RWPE2 (cell line): Measurements from ENCODE around the gene ACOXL.

Experiments used
- ATAC-seq: fragments of 200-7000 bp; cut with Tn5 transposase; 3 replicates; pipeline ENCODE4 v1.9.1; 2021; ENCODE audit warnings: low read depth
- DNase-seq: peaks from one replicate; pipeline ENCODE4 v3.0.0-alpha.2; 2020; ENCODE audit warnings: low spot score
- H3K27ac ChIP-seq: fragments of 450-650 bp; 2 replicates; pipeline ENCODE4 v1.5.1; 2017; ENCODE audit warnings: mild to moderate bottlenecking; ENCODE audit not compliant: poor library complexity, severe bottlenecking
- H3K27me3 ChIP-seq: fragments of 250-450 bp; sonication (Bioruptor Pico); 2 replicates; pipeline ENCODE4 v1.5.1; 2021; ENCODE audit warnings: mild to moderate bottlenecking, moderate library complexity; ENCODE audit not compliant: insufficient read depth, poor library complexity, severe bottlenecking
- H3K36me3 ChIP-seq: fragments of 250-450 bp; sonication (Bioruptor Pico); 2 replicates; pipeline ENCODE4 v1.5.1; 2020; ENCODE audit warnings: low read depth, mild to moderate bottlenecking, moderate library complexity
- H3K4me1 ChIP-seq: fragments of 250-450 bp; sonication (Bioruptor Pico); 2 replicates; pipeline ENCODE4 v1.5.1; 2021; ENCODE audit warnings: mild to moderate bottlenecking, moderate library complexity; ENCODE audit not compliant: insufficient read depth, poor library complexity, severe bottlenecking
- H3K4me3 ChIP-seq: fragments of 250-450 bp; sonication (Bioruptor Pico); 2 replicates; pipeline ENCODE4 v1.5.1; 2021; ENCODE audit warnings: mild to moderate bottlenecking, moderate library complexity; ENCODE audit not compliant: severe bottlenecking
- H3K9me3 ChIP-seq: fragments of 250-450 bp; sonication (Bioruptor Pico); 2 replicates; pipeline ENCODE4 v1.5.1; 2021; ENCODE audit warnings: mild to moderate bottlenecking, moderate library complexity; ENCODE audit not compliant: severe bottlenecking
- CTCF ChIP-seq: fragments of 450-650 bp; IDR thresholded peaks from one replicate; pipeline ENCODE4 v1.5.1; 2017; ENCODE audit warnings: mild to moderate bottlenecking, moderate library complexity; ENCODE audit not compliant: poor library complexity, severe bottlenecking

The ACOXL gene

GRCh38 chr2:110993557-110994231 lies 261.3 kb downstream of the ACOXL start:
- H3K27me3 ChIP-seq: peaks cover 48% of the 10 kb centered on the region
- ATAC-seq (no peak; the same call in 2 of the 3 replicates), DNase-seq (no peak)
- no peak for TF ChIP-seq CTCF
- H3K9me3 ChIP-seq: no peaks in the 10 kb centered on the region
- H3K4me1 ChIP-seq: no peaks in the 10 kb centered on the region
- no peaks in the 10 kb centered on the region for H3K36me3 ChIP-seq
- H3K27ac ChIP-seq: no peak overlapping the region
- no peak overlapping the region for H3K4me3 ChIP-seq

- DNase-seq: no peak
- TF ChIP-seq CTCF: no peak
- H3K27me3 ChIP-seq: peaks cover 48% of the 10 kb centered on the region
- H3K4me1 ChIP-seq: no peaks in the 10 kb centered on the region
- no peaks in the 10 kb centered on the region for H3K9me3 ChIP-seq
- no peaks in the 10 kb centered on the region for H3K36me3 ChIP-seq
- no peak overlapping the region for H3K4me3 ChIP-seq
- ATAC-seq: no peak
- no peak overlapping the region for H3K27ac ChIP-seq
Measured at GRCh38 chr2:110994250-110994961, 262.0 kb downstream of the ACOXL start.

- no peaks in the 10 kb centered on the region for H3K36me3 ChIP-seq
- no peaks in the 10 kb centered on the region for H3K9me3 ChIP-seq
- peaks cover 38% of the 10 kb centered on the region for H3K27me3 ChIP-seq
- no peak overlapping the region for H3K4me3 ChIP-seq
- H3K27ac ChIP-seq: no peak overlapping the region
- ATAC-seq: no peak
- TF ChIP-seq CTCF: no peak
- no peak for DNase-seq
- no peaks in the 10 kb centered on the region for H3K4me1 ChIP-seq
Measured at GRCh38 chr2:110995911-110996310, 263.5 kb downstream of the ACOXL start.

- no peaks in the 10 kb centered on the region for H3K36me3 ChIP-seq
- ATAC-seq: no peak
Measured at GRCh38 chr2:110997331-110998045, 265.1 kb downstream of the ACOXL start.

More at GRCh38 chr2:110997331-110998045, 265.1 kb downstream of the ACOXL start:
- Histone ChIP-seq H3K27me3 (peaks cover 42% of the 10 kb centered on the region), H3K9me3 (no peaks in the 10 kb centered on the region), H3K4me1 (no peaks in the 10 kb centered on the region), H3K27ac (no peak overlapping the region), H3K4me3 (no peak overlapping the region)
- no peak for TF ChIP-seq CTCF
- DNase-seq: no peak
